Thoracic aorta (tissue), 2 donors: ENCODE measurements around the gene ATG7. TPM values are rescaled to one million over a fixed set of nuclear protein-coding genes. Genes with fewer than 3 reads are reported as not detected.

Experiments used
- ATAC-seq: fragments of 150-250 bp; one replicate; pipeline ENCODE4 v1.8.0; 2017; ENCODE audit warnings: low read depth; ENCODE audit not compliant: insufficient number of reproducible peaks, low FRiP score
- DNase-seq: peaks from one replicate; pipeline ENCODE4 v3.0.0-alpha.2; 2020; ENCODE audit warnings: low spot score
- H3K27ac ChIP-seq, 2 donors: fragments of 200-600 bp; sonication (generic); 1 replicate in 1 of 2; 2 replicates in 1 of 2; pipeline ENCODE4 v1.5.1; 2016; ENCODE audit warnings: mild to moderate bottlenecking in 2 of 2, moderate library complexity in 2 of 2
- H3K27me3 ChIP-seq: fragments of 200-600 bp; sonication (generic); replicated peaks from 2 replicates; pipeline ENCODE4 v1.6.0; 2016; ENCODE audit warnings: mild to moderate bottlenecking; ENCODE audit not compliant: insufficient read depth
- H3K36me3 ChIP-seq: fragments of 200-600 bp; sonication (generic); one replicate; pipeline ENCODE4 v1.5.1; 2016
- H3K4me1 ChIP-seq, 2 donors: fragments of 200-600 bp; sonication (generic); 1 replicate in 1 of 2; 2 replicates in 1 of 2; pipeline versions ENCODE4 v1.5.1 to v1.6.0; 2016; ENCODE audit warnings: low read depth in 2 of 2, mild to moderate bottlenecking in 1 of 2; ENCODE audit not compliant: control insufficient read depth in 1 of 2
- H3K4me3 ChIP-seq: fragments of 200-600 bp; sonication (generic); 2 replicates; pipeline ENCODE4 v1.5.1; 2016; ENCODE audit warnings: mild to moderate bottlenecking
- H3K9me3 ChIP-seq: fragments of 200-600 bp; sonication (generic); 2 replicates; pipeline ENCODE4 v1.5.1; 2016
- CTCF ChIP-seq: fragments of 200-600 bp; sonication (generic); IDR thresholded peaks from one replicate; pipeline ENCODE4 v1.5.1; 2019; ENCODE audit warnings: antibody characterized with exemption
- total RNA-seq, 2 donors: library from RNA; depleted of rRNA; stranded (reverse); fragments of >200 nt; gene quantifications; one replicate each; pipeline versions ENCODE4 v1.1.0 to v1.2.3, GENCODE V29; 2016

Gene ATG7
- total RNA-seq, 2 donors from 2014 or later = 56.6 to 88.3 TPM

- Histone ChIP-seq H3K4me1 (peaks cover 46 to 52% of the 10 kb centered on the region in 2 donors), H3K36me3 (no peaks in the 10 kb centered on the region), H3K4me3 (no peak overlapping the region), H3K9me3 (no peaks in the 10 kb centered on the region), H3K27me3 (no peaks in the 10 kb centered on the region), H3K27ac (peak overlapping the region; percentile 75 to 87)
- no peak for DNase-seq
- no peak for ATAC-seq
- no peak for TF ChIP-seq CTCF
Observed at GRCh38 chr3:11552289-11553264, 280.4 kb downstream of the ATG7 start.

GRCh38 chr3:11553436-11554235 lies 281.4 kb downstream of the ATG7 start:
- H3K4me1 ChIP-seq = peaks cover 51 to 63% of the 10 kb centered on the region in 2 donors
- ATAC-seq = peak; percentile 74

GRCh38 chr3:11554236-11554610 lies 282.0 kb downstream of the ATG7 start:
- Histone ChIP-seq H3K27ac (peak overlapping the region; percentile 75 to 87), H3K36me3 (no peaks in the 10 kb centered on the region), H3K4me3 (peak overlapping the region; percentile 9), H3K27me3 (no peaks in the 10 kb centered on the region), H3K9me3 (no peaks in the 10 kb centered on the region), H3K4me1 (peaks cover 50 to 64% of the 10 kb centered on the region in 2 donors)
- DNase-seq (no peak), ATAC-seq (no peak)
- TF ChIP-seq CTCF = no peak

More at GRCh38 chr3:11553436-11554235, 281.4 kb downstream of the ATG7 start:
- H3K27ac ChIP-seq = peak overlapping the region; percentile 75 to 87
- no peaks in the 10 kb centered on the region for H3K27me3 ChIP-seq
- no peaks in the 10 kb centered on the region for H3K36me3 ChIP-seq
- no peak for DNase-seq
- no peaks in the 10 kb centered on the region for H3K9me3 ChIP-seq
- TF ChIP-seq CTCF = no peak
- H3K4me3 ChIP-seq = peak overlapping the region; percentile 9

- H3K4me3 ChIP-seq = no peak overlapping the region
- TF ChIP-seq CTCF = no peak
- peak overlapping the region; percentile 75 to 87 for H3K27ac ChIP-seq
- no peaks in the 10 kb centered on the region for H3K36me3 ChIP-seq
- H3K9me3 ChIP-seq = no peaks in the 10 kb centered on the region
- DNase-seq = no peak
- no peak for ATAC-seq
- H3K4me1 ChIP-seq = peaks cover 50 to 68% of the 10 kb centered on the region in 2 donors
- H3K27me3 ChIP-seq = no peaks in the 10 kb centered on the region
Observed at GRCh38 chr3:11554666-11555065, 282.5 kb downstream of the ATG7 start.
